Stimulated activated CD8-positive, alpha-beta memory T cell treated with anti-CD3 and anti-CD28 coated beads, Interleukin-12 subunit alpha, Interleukin-12 subunit beta, amount 100 ng/mL, for 1 hour (primary cell): Measurements from ENCODE around the gene PLEKHG4B.

Experiments used
- DNase-seq: peaks from one replicate; pipeline ENCODE4 v3.0.0-alpha.2; 2020; ENCODE audit warnings: low read depth

PLEKHG4B gene

DNA sequence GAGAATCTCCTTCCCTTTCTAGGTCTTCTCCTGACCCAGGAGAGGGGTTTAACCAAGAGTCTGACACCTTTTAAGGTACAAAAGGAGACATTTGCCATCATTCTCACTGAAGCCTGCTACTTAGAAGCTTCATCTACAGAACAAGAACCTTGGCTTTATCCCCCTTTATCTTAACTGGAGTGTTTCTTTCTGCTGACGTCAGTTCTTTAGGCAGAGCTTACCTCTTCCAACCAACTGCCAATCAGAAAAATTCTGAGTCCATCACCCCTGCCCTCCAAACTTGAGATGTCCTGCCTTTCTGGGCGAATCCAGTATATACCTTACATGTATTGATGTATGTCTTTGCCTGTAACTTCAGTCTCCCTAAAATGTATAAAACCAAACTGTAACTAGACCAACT, 37.2 kb downstream of the PLEKHG4B start:
- no peak for DNase-seq

DNA sequence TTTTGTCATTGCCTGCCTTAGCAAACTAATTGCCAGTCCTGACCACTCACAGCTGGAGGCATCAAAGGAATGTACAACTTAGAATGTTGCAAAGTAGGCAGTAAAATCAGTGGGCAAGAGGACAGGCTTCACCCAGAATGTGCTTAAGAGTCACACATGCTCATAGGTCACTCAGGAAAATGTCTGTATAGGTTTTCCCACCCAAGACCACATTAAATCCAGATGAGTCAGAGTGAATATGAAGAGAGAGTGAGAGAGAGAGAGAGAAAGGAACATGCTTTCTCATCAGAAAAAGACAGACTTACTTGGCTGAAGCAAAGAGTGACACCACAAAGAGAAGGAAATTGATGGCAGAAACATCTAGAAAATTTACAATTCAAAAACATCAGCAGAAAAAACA, 37.9 kb downstream of the PLEKHG4B start:
- DNase-seq = no peak

DNA sequence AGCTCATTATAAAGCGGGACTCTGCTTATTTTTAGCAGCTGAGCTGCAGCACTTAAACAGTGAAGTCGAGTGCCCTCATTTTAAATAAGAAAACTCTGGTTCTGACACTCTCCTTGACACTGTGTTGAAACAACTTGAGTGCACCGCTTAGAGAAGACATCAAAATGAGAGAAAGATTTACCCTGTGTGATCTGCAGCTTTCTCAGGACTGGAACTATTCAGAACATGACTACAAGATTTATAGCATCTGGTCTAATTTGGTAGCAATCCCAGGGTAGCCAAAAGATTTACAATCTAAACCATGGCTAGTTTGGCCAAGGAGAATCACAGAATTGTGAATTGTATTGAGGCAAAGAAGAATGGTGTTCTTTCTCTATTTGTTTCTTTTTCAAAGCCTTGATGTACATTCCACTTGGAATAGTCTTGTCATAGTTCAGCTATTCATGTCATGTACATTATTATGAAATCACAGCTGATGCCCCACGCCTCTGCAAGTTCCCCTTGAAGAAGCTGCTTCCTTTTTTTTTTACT, 38.7 kb downstream of the PLEKHG4B start:
- no peak for DNase-seq

DNA sequence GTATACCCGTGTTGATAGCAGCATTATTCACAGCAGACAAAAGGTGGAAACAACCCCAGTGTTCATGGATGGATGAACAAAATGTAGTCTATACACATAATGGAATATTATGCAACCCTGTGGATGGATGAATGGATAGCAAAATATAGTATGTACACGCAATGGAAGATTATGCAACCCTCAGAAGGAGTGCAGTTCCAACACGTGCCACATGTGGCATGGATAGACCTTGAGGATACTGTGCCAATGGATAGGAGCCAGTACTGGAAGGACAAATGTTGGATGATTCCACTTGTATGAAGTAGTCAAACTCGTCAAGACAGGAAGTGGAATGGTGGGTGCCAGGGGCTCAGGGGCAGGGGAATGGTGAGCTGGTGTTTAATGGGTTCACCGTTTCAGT, 44.9 kb downstream of the PLEKHG4B start:
- no peak for DNase-seq

DNA sequence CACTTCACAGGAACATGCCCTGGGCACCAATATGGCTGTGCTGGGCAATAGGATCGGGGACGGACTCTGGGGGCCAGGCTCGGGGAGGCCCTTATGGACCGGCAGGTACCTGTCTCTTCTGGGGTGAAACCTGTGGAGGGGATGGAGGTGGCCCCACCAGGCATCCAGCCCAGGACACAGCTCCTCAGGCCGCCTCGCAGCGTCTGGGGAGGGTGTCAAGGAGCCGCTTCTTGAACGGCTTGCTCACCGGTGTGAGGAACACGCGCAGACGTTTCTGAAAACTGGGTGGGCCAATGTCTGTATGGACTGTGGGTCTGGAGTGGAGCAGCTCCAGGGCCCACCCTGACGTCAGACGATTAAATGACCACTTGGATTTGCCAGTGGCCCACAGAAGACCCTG, 45.8 kb downstream of the PLEKHG4B start:
- no peak for DNase-seq

DNA sequence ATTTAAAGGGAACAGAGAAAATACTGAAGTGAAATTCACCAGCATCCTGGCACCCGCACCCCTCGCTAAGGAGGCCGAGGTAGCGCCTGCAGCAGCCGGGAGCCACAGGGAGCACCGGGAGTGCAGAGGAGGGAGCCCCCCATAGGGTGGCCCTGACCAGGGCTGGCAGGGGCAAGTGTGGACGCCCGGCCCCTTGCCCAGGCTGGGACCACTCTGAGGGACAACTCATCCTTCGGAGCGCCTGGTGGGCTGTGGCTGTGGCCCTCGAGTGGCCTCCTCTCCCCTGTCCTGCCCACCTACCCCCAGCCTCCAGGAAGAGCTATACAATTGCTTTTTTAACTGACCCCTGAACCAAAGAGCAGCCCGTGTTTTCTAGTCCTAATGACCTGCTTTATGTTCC, 47.0 kb downstream of the PLEKHG4B start:
- DNase-seq = no peak

DNA sequence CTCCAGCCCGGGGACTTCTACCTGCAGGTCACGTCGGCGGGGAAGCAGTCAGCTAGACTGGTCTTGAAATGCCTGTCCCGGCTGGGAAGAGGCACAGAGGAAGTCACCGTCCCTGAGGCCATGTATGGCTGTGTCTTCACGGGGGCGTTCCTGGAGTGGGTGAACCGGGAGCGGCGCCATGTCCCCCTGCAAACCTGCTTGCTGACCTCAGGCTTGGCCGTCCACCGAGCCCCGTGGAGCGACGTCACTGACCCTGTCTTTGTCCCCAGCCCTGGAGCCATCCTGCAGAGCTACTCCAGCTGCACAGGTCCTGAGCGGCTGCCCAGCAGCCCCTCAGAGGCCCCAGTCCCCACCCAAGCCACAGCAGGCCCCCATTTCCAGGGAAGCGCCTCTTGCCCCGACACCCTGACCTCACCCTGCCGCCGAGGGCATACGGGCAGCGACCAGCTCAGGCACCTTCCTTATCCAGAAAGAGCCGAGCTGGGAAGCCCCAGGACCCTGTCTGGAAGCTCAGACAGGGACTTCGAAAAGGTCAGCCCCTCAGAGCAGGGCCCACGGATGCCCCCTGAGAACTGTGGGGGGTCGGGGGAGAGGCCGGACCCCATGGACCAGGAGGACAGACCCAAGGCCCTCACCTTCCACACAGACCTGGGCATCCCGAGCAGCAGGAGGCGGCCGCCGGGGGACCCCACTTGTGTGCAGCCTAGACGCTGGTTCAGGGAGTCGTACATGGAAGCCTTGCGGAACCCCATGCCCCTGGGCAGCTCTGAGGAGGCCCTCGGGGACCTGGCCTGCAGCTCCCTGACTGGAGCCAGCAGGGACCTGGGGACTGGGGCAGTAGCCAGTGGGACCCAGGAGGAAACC, 47.8 kb downstream of the PLEKHG4B start:
- DNase-seq = no peak

DNA sequence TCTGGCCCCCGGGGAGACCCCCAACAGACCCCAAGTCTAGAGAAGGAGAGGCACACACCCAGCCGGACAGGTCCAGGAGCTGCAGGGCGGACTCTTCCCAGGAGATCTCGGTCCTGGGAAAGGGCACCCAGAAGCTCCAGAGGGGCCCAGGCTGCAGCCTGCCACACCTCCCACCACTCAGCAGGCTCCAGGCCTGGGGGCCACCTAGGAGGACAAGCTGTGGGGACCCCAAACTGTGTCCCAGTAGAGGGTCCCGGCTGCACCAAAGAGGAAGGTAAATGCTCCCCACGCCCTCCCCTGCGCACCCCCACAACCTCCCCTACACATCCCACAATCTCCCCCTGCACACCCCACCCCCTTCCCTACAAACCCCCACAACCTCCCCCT, 48.5 kb downstream of the PLEKHG4B start:
- no peak for DNase-seq

DNA sequence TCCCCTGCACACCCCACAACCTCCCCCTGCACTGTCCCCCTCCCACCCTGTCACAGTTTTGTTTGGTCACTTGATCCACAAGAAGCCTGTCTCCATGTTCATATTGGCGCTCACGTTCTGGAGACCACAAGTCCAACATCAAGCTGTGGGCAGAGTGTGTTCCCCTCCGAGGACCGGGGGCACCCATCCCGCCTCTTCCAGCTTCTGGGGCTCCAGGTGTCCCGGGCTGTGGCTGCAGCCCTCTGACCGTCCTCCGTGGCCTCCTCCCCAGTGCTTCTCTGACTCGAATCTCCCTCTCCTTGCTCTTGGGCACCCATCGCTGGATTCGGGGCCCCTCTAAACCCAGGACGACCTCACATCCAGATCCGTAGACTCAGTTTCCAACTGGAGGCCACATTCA, 49.2 kb downstream of the PLEKHG4B start:
- no peak for DNase-seq

DNA sequence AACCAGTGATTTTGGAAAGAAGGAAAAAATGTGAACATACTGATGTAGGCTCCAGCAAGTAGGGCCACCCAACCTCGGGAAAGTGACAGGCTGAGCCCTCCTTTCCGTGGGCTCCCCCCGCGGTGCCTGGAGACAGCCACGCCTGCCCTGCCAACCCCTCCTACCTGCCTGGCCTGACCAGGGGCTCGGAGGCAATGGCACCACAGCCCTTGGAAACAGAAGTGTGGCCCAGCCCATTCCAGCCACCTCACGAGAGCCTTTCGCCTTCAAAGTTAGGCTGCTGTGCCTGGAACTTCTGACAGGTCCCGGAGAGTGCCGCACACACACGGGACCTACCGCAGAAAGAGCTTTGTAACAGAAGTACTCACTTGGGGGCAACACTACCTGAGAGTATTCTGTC, 49.8 kb downstream of the PLEKHG4B start:
- DNase-seq = no peak

DNA sequence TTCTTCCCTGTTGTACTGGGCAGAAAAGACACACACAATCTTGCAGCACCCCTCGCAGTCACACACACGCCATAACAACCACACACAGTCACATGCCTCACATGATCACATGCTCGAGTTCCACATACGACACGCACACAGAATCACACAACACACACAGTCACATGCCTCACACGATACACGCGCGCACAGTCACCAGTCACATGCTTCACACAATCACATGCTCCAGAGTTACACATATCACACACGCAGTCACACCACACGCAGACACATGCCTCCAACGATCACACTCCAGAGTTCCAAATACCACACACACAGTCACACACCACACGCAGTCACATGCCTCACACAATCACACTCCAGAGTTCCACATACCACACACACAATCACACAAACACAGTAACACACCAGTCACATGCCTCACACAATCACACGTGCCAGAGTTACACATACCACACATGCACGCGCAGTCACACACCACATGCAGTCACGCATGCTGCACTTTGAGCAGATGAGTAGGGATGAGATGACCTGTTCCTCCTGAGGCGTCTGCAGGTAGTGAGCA, 50.4 kb downstream of the PLEKHG4B start:
- no peak for DNase-seq

DNA sequence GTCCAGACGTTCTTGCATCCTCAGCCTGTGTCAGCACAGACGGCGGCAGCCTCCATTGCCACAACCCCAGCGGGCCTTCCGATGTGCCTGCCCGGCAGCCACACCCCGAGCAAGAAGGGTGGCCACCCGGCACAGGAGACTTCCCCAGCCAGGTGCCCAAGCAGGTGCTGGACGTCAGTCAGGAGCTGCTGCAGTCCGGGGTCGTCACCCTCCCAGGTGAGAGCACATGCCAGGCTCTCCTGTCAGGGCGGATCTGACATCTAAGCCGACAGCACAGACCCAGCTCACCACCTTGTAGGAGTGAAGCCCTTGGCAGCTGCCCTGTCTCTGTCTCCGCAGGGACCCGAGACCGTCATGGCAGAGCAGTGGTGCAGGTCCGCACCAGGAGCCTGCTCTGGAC, 51.1 kb downstream of the PLEKHG4B start:
- DNase-seq = no peak

DNA sequence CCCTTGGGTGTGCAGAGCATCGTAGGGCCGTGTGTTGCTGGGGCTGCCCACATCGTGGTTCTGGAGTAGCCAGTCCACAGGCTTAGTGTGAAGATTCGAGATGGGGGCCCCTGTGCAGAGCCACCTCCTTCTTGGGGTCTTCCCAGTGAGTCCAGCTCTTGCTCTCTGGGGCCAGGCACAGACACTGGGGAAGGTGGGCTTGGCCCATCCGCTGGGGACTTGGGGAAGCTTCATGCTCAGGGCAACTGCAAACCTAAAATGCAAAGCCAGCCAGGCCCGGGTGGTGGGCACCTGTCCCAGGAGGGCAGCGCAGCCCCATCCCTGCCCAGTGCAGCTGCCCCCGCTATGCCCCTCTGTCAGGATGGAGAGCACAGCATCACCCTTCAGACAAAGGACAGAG, 53.0 kb downstream of the PLEKHG4B start:
- DNase-seq = no peak

DNA sequence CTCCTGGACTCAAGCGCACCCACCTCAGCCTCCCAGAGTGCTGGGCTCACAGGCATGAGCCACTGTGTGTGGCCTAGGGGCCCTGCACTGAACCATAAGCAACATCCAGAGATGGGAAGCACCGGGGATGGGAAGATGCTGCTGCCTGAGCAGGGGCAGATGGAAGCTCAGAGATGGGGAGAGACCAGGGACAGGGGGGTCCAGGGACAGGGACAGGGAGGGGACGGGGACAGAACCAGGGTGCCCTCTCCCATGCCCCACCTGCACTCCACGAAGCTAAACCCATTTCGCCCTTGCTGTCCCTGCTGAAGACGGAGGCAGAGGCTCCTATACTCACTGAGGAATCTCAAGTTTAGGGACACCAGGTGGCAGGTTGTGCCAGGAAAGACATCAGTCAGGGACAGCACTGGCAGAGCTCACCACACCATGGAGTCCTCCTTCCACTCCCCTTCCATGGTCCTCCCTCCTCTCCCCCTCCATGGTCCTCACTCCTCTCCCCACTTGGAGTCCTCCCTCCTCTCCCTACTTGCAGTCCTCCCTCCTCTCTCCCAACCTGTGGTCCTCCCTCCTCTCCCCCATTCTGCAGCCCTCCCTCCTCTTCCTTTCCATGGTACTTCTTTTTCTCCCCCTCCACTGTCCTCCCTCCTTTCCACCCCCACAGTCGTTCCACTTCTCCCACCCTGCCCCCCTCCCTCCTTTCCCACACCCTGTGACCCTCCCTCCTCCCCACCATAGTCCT, 53.8 kb downstream of the PLEKHG4B start:
- DNase-seq = no peak

DNA sequence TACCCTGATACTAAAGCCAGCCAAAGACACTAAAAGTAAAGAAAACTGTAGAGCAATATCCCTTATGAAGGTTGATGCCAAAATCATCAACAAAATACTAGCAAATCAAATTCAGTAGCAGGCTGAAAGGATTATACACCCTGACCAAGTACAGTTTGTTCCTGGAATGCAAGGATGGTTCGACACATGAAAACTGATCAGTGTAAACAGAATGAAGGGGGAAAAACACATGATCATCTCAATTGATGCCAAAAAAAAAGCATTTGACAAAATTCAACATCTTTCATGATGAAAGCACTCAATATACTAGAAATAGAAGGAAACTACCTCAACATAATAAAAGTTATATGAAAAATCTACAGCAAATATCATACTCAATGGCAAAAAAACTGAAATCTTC, 55.8 kb downstream of the PLEKHG4B start:
- no peak for DNase-seq

DNA sequence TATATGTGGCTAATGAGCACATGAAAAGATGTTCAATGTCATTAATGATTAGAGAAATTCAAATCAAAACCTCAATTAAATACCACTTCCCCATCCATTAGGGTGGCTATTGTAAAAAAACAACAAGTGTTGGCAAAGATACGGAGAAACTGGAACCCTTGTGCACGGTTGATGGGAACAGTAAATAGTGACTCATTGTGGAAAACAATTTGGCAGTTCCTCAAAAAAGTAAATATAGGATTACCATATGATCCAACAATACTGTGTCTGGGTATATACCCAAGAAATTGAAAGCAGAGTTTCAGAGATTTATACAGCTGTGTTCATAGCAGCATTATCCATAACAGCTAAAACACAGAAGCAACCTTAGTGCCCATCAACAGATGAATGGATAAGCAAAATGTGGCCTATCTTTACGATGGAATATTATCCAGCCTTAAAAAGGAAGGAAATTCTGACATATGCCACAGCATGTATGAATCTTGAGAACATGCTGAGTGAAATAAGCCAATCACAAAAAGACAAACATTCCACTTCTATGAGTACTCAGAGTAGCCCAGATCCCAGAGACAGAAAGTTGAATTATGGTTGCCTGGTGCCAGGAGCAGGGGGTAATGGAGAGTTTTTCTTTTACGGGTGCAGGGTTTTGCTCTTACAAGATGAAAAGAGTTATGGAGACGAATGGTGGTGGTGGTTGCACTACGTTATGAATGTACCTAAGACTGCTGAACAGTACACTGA, 57.9 kb downstream of the PLEKHG4B start:
- DNase-seq = no peak

DNA sequence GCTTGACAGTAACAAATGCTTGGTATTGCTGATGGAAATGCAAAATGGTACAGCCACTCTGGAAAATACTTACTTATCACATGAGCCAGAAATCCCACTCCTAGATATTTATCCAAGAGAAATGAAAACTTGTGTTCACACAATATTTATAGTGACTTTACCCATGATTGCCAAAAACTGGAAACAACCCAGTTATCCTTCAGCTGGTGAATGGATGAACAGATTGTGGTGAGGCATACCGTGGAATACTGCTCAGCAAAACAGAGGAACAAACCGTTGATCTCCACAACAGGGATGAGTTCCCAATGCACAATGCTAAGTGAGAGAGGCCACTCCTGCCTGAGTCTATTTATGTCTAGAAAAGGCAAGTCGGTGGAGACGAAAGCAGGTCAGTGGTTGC, 58.8 kb downstream of the PLEKHG4B start:
- no peak for DNase-seq

DNA sequence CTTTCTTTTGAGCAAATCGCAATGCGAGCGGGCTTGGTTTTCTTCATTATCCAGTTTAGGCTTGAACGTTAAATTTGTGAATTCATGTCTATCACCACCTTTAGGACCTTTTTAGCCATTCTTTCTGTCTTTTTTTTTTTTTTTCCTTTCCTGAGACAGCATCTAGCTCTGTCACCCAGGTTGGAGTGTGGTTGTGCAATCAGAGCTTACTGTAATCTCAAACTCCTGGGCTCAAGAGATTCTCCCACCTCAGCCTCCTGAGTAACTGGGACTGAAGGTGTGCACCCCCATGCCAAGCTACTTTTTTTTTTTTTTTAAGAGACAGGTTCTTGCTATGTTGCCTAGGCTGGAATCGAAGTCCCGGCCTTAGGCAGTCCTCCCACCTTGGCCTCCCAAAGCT, 60.1 kb downstream of the PLEKHG4B start:
- no peak for DNase-seq

DNA sequence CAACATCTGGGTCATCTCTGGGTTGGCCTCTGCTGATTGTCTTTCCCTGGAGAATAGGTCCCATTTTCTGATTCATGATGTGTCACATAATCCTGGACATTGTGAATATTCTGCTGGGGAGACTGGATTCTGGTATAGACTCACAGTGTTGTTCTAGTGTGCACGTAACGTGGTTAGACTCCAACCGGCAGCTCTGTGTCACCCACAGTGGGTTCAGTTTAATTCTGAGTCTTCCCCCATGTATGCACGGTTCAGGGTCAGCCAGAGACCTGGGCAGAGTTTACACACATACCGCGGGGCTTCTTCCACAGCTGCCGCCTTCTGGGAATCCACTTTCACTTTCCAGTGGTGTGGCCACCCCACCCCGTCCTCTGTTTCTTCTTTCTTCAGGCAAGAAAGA, 61.3 kb downstream of the PLEKHG4B start:
- no peak for DNase-seq

DNA sequence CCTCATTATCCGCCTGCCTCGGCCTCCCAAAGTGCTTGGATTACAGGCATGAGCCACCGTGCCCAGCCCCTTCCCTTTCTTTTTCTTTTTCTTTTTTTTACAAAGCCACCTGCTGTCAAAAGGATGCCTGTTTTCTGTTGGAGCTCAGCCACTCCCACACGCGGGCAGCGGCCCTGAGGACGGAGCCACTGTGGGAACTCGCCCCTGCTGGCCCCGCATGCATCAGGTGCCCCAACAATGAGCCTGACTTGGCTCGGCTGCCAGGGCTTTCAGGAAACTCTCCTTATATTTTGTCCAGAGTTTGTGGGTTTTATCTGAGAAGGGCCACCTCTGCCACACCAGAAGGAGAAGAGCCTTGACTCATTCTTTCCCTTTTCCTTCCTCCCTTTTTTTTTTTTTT, 62.3 kb downstream of the PLEKHG4B start:
- no peak for DNase-seq

DNA sequence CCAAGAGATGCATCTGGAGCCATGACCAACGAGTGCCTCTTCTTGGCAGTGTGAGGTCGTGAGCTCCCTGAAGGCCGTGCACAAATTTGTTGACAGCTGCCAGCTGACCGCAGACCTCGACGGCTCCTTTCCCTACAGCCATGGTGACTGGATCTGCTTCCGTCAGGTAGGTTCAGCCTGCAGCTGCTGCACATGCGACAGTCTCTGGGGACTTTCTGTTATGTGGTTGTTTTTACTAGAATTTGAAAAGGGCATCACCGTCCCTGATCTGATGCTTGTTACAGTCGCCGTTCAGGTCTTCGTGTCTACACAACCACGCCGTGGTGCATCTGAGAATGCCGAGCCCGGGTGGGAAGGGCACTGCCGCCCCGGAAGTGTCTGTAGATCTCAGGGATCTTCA, 62.9 kb downstream of the PLEKHG4B start:
- DNase-seq = no peak

DNA sequence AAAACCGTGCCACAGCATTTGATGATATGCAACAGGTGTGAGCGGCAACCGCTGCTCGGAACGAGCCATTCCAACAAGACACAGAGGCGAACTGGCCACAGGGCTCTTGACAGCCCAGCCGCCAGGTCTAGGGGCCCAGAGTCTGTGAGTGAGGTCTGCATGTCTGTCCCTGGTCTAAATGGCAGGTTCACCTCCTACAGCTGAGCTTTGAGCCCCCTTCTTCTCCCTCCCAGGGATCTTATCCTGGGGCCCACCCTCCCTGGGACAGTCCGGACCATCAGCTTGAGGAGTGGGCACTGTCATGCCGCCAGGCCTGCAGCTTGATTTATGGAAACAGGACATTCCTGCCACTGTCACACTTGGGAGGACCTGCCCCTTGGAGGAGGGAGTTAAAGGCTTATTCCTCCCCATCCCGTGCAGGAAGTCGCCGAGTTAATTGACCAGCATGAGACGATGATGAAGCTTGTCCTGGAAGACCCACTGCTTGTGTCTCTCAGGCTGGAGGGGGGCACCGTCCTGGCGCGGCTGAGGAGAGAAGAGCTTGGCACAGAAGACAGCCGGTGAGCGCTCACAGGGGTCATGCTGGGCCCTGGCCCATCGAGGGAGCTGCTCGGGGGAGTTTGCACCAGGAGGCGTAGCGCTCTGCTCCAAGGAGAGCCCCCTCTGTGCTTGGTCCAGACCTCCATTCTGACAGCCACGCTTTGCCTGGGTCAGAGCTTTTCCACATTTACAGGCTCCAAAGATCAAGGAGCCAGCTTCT, 63.9 kb downstream of the PLEKHG4B start:
- DNase-seq = no peak
